Suprapubic skin (tissue), 4 donors: ENCODE data around the gene KRTAP5-10.

Source experiments
- CTCF ChIP-seq, 2 donors: fragments of 200-600 bp in 1 of 2; fragments of 450-650 bp in 1 of 2; sonication (generic) in 1 of 2; IDR thresholded peaks; one replicate each; pipeline ENCODE4 v1.5.1; 2016 to 2019; ENCODE audit warnings: antibody characterized with exemption in 2 of 2, mild to moderate bottlenecking in 1 of 2, moderate library complexity in 1 of 2
- EP300 ChIP-seq: sonication (generic); formaldehyde crosslinking; IDR thresholded peaks from one replicate; pipeline ENCODE4 v1.6.1; 2017; ENCODE audit warnings: antibody characterized with exemption
- POLR2A ChIP-seq, 2 donors: fragments of 450-650 bp; IDR thresholded peaks; one replicate each; pipeline ENCODE4 v1.6.1; 2017; ENCODE audit warnings: antibody characterized with exemption in 2 of 2, mild to moderate bottlenecking in 2 of 2, moderate library complexity in 2 of 2
- POLR2AphosphoS5 ChIP-seq, 3 donors: sonication (generic); formaldehyde crosslinking; IDR thresholded peaks; one replicate each; pipeline ENCODE4 v1.6.1; 2017; ENCODE audit warnings: antibody characterized with exemption in 3 of 3

DNA sequence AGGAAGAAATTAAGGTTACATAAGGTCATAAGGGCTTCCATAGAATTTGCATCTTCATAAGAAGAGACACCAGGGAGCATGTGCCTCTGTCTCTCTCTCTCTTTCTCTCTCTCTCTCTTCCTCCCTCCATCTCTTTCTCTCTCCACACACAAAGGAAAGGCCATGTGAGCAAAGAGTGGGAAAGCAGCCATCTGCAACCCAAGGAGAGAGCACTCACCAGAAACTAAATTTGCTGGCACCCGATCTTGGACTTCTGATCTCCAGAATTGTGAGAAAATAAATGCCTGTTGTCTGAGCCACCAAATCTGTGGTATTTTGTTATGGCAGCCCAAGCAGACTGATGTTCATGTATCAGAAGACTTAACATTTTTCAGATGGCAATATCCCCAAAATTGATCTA, 6.4 kb upstream of the KRTAP5-10 start:
- TF ChIP-seq POLR2A (IDR thresholded peaks at IDR 0.05): no peak
- no peak for TF ChIP-seq CTCF (IDR thresholded peaks at IDR 0.05)
- no peak for TF ChIP-seq POLR2AphosphoS5 (IDR thresholded peaks at IDR 0.05)
- no peak for TF ChIP-seq EP300
